Omental fat pad (tissue), 4 donors: ENCODE data around the gene MAP9. TPM values are rescaled to one million over a fixed set of nuclear protein-coding genes. Genes with fewer than 3 reads are reported as not detected.

Experiments used
- ATAC-seq: fragments of 150-250 bp; one replicate; pipeline ENCODE4 v1.9.1; 2016; ENCODE audit warnings: mild to moderate bottlenecking, moderate library complexity; ENCODE audit not compliant: low FRiP score
- DNase-seq: peaks from one replicate; pipeline ENCODE4 v3.0.0-alpha.2; 2019; ENCODE audit warnings: low spot score
- CTCF ChIP-seq, 3 donors: fragments of 450-650 bp; IDR thresholded peaks; one replicate each; pipeline ENCODE4 v1.5.1; 2016 to 2017; ENCODE audit warnings: antibody characterized with exemption in 3 of 3, mild to moderate bottlenecking in 3 of 3, moderate library complexity in 2 of 3
- total RNA-seq, 4 donors: library from RNA; depleted of rRNA; stranded (reverse); fragments of >200 nt; gene quantifications; one replicate each; pipeline ENCODE4 v1.1.0, GENCODE V29; 2016

Gene MAP9
- total RNA-seq, 4 donors from 2014 or later: 5.0 to 7.9 (median 6.4) TPM

GRCh38 chr4:155392481-155393184, 15.9 kb upstream of the MAP9 start:
- ATAC-seq (no peak), DNase-seq (no peak)
- no peak for TF ChIP-seq CTCF (IDR thresholded peaks at IDR 0.05)

GRCh38 chr4:155391932-155392331, 15.2 kb upstream of the MAP9 start:
- TF ChIP-seq CTCF (IDR thresholded peaks at IDR 0.05): no peak
- ATAC-seq (no peak), DNase-seq (no peak)

- TF ChIP-seq CTCF (IDR thresholded peaks at IDR 0.05): no peak
- no peak for ATAC-seq
- no peak for DNase-seq
These were observed 11.4 kb upstream of the MAP9 start for GRCh38 chr4:155388162-155388561.

- TF ChIP-seq CTCF (IDR thresholded peaks at IDR 0.05): no peak
- ATAC-seq: no peak
- DNase-seq: no peak
These were observed 6.8 kb upstream of the MAP9 start for GRCh38 chr4:155383541-155383940.

GRCh38 chr4:155377276-155377675, 511 bp upstream of the MAP9 start:
- no peak for ATAC-seq

GRCh38 chr4:155371432-155372043, 5.2 kb downstream of the MAP9 start:
- DNase-seq (no peak), ATAC-seq (no peak)
- TF ChIP-seq CTCF (IDR thresholded peaks at IDR 0.05): no peak

More at GRCh38 chr4:155377276-155377675, 511 bp upstream of the MAP9 start:
- DNase-seq: no peak
- TF ChIP-seq CTCF (IDR thresholded peaks at IDR 0.05): no peak

GRCh38 chr4:155367608-155368007, 9.2 kb downstream of the MAP9 start:
- DNase-seq (no peak), ATAC-seq (no peak)
- TF ChIP-seq CTCF (IDR thresholded peaks at IDR 0.05): no peak
